ENCODE data around the gene DHRS12.

GRCh38 chr13:51758691-51759090 lies 45.3 kb downstream of the DHRS12 start:
- TF ChIP-seq CTCF (IDR thresholded peaks at IDR 0.05; ENCODE audit: low read length) = no peak
- no peak for TF ChIP-seq EZH2 (IDR thresholded peaks at IDR 0.05; ENCODE audit: borderline replicate concordance, low read length)

All from OCI-LY1 (cell line).